DND-41 (cell line): ENCODE measurements around the gene MYLK4.

Source experiments
- ATAC-seq: fragments of 200-7000 bp; cut with Tn5 transposase; 3 replicates; pipeline ENCODE4 v1.9.1; 2021; ENCODE audit warnings: low read depth; ENCODE audit not compliant: insufficient read depth
- DNase-seq: peaks from one replicate; pipeline ENCODE4 v3.0.0-alpha.2; 2020
- H2AFZ ChIP-seq: 2 replicates; pipeline ENCODE4 v1.6.0; 2012; ENCODE audit warnings: low read depth, low read length
- H3K27ac ChIP-seq: 2 replicates; pipeline ENCODE4 v1.5.1; 2012; ENCODE audit warnings: low read length, inconsistent platforms
- H3K27me3 ChIP-seq: fragments of 200-600 bp; sonication (generic); 2 replicates; pipeline ENCODE4 v1.6.0; 2012; ENCODE audit warnings: low read length, mild to moderate bottlenecking, inconsistent platforms; ENCODE audit not compliant: insufficient read depth, poor library complexity
- H3K36me3 ChIP-seq: 2 replicates; pipeline ENCODE4 v1.5.1; 2012; ENCODE audit warnings: low read length, inconsistent platforms; ENCODE audit not compliant: insufficient read depth
- H3K4me1 ChIP-seq: 2 replicates; pipeline ENCODE4 v1.5.1; 2012; ENCODE audit warnings: mild to moderate bottlenecking, low read length; ENCODE audit not compliant: insufficient read depth
- H3K4me2 ChIP-seq: 2 replicates; pipeline ENCODE4 v1.6.0; 2012; ENCODE audit warnings: mild to moderate bottlenecking, moderate library complexity, low read length, inconsistent platforms; ENCODE audit not compliant: insufficient read depth
- H3K4me3 ChIP-seq, 2 experiments: fragments of 200-600 bp in 1 of 2; shearing (Covaris generic) in 1 of 2; 2 replicates each; pipeline ENCODE4 v1.5.1; 2012 to 2016; ENCODE audit warnings: inconsistent platforms in 2 of 2, low read length in 2 of 2, mild to moderate bottlenecking in 2 of 2, low read depth in 1 of 2, moderate library complexity in 1 of 2
- H3K79me2 ChIP-seq: 2 replicates; pipeline ENCODE4 v1.6.0; 2012; ENCODE audit warnings: low read length, inconsistent platforms; ENCODE audit not compliant: insufficient read depth
- H3K9ac ChIP-seq: 2 replicates; pipeline ENCODE4 v1.6.0; 2012; ENCODE audit warnings: low read depth, mild to moderate bottlenecking, inconsistent platforms, low read length, moderate library complexity
- H3K9me3 ChIP-seq: 2 replicates; pipeline ENCODE4 v1.5.1; 2012; ENCODE audit warnings: low read length, moderate library complexity, mild to moderate bottlenecking, inconsistent platforms; ENCODE audit not compliant: insufficient read depth, severe bottlenecking
- H4K20me1 ChIP-seq: 2 replicates; pipeline ENCODE4 v1.6.0; 2012; ENCODE audit warnings: low read length; ENCODE audit not compliant: insufficient read depth
- EZH2 ChIP-seq: IDR thresholded peaks from 3 replicates; pipeline ENCODE4 v1.6.1; 2012; ENCODE audit warnings: borderline replicate concordance, low read depth, mild to moderate bottlenecking, moderate library complexity, low read length, inconsistent platforms; ENCODE audit not compliant: severe bottlenecking
- TF ChIP-seq, protein P1 (sequence below): IDR thresholded peaks from 2 replicates; pipeline ENCODE4 v1.5.1; 2012; ENCODE audit warnings: borderline replicate concordance, low read length, moderate library complexity, mild to moderate bottlenecking; ENCODE audit not compliant: poor library complexity, severe bottlenecking; ENCODE audit errors: extremely low read depth

MYLK4 gene

DNA sequence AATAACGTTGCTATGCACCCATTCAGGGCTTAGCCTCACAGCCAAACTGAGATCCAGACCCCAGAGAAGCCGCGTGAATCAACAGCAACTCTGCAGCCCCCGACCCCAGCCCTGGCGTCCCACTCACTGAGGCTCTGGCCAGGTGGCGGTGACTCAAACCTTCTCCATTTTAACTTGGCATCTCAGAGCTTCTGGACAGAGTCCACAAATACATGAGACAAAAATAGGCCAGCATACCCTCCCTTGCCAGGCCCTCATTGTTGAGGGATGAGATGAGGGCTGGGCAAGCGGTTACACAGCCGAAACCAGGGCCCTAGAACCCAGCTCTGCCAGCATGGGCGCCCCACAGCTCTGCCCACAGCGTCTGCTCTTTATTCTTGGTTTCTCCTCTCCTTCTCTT, 118.4 kb downstream of the MYLK4 start:
- Histone ChIP-seq H3K9ac (no peak overlapping the region), H3K27ac (no peak overlapping the region), H3K79me2 (no peaks in the 10 kb centered on the region), H3K36me3 (no peaks in the 10 kb centered on the region), H3K4me2 (no peak overlapping the region), H4K20me1 (no peaks in the 10 kb centered on the region), H3K27me3 (peaks cover 8% of the 10 kb centered on the region), H3K4me3 (no peak overlapping the region), H2AFZ (no peak overlapping the region), H3K4me1 (peaks cover 7% of the 10 kb centered on the region; the same call in 1 of the 2 replicates), H3K9me3 (no peaks in the 10 kb centered on the region)
- ATAC-seq = no peak
- TF ChIP-seq, protein P1, sequence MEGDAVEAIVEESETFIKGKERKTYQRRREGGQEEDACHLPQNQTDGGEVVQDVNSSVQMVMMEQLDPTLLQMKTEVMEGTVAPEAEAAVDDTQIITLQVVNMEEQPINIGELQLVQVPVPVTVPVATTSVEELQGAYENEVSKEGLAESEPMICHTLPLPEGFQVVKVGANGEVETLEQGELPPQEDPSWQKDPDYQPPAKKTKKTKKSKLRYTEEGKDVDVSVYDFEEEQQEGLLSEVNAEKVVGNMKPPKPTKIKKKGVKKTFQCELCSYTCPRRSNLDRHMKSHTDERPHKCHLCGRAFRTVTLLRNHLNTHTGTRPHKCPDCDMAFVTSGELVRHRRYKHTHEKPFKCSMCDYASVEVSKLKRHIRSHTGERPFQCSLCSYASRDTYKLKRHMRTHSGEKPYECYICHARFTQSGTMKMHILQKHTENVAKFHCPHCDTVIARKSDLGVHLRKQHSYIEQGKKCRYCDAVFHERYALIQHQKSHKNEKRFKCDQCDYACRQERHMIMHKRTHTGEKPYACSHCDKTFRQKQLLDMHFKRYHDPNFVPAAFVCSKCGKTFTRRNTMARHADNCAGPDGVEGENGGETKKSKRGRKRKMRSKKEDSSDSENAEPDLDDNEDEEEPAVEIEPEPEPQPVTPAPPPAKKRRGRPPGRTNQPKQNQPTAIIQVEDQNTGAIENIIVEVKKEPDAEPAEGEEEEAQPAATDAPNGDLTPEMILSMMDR = no peak
- TF ChIP-seq EZH2 = no peak
- no peak for DNase-seq

DNA sequence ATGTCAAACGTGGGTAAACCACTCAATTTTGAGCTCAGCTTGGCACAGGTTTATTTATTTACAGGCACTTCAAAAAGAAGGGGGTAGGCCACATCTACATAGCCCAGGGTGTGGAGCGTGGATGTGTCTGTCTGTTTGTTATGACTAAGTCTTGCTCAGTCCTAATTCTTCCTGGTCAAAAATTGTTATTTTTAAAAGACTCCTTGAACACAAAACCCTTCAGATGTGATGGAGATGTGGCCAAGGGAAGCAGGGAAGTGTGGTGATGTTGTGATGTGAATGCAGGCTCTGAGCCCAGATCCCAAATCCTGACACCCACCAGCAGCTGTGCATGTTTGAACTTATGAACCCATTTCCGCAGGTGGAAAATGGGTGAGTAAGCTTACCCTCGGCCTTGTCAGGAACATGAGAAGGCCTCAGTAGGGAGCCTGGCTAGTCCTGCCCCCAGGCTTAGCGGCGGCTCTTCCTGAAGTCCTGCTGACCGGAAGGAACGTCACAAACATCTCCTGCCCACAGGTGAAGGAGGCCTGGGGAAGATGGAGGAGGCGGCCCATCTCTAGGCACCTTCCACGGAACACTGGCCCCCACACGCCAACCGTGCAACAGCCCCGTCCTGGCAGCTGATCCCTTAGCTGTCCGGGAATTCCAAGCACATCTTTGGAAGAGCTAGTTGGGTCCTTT, 119.7 kb downstream of the MYLK4 start:
- Histone ChIP-seq H3K4me3 (no peak overlapping the region), H3K9ac (no peak overlapping the region)
- ATAC-seq = no peak

DNA sequence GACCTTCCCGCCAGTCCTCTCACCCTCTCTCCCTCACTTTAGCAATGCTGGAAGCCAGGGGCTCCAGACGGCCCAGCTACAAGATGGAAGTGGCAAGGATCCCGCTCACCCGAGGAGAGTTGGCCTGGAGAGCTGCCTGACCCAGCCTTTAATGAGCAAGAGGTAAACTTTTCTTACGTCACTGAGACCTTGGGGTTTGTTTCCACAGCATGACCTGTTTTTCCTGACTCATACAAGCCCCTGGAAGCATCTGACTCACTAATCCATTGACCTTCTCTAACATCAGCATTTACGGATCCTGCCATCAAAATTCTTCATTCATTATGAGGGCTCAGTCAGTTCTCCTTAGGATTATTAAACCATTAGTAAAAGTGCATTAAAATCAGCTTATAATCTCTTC, 120.4 kb downstream of the MYLK4 start:
- Histone ChIP-seq H3K9me3 (no peaks in the 10 kb centered on the region), H4K20me1 (no peaks in the 10 kb centered on the region), H3K9ac (no peak overlapping the region), H3K4me1 (peaks cover 7% of the 10 kb centered on the region; the same call in 1 of the 2 replicates), H3K36me3 (no peaks in the 10 kb centered on the region), H3K79me2 (no peaks in the 10 kb centered on the region), H3K27me3 (peaks cover 4% of the 10 kb centered on the region), H3K4me2 (no peak overlapping the region), H3K4me3 (no peak overlapping the region), H2AFZ (no peak overlapping the region), H3K27ac (no peak overlapping the region)
- TF ChIP-seq EZH2 = no peak
- TF ChIP-seq, protein P1 = no peak
- ATAC-seq = no peak
- no peak for DNase-seq

More for the DNA sequence above, 119.7 kb downstream of the MYLK4 start:
- H3K27ac ChIP-seq = no peak overlapping the region
- no peaks in the 10 kb centered on the region for H3K36me3 ChIP-seq
- no peaks in the 10 kb centered on the region for H4K20me1 ChIP-seq
- no peaks in the 10 kb centered on the region for H3K79me2 ChIP-seq
- H3K9me3 ChIP-seq = no peaks in the 10 kb centered on the region
- TF ChIP-seq EZH2 = no peak
- TF ChIP-seq, protein P1 = no peak
- no peak overlapping the region for H3K4me2 ChIP-seq
- H2AFZ ChIP-seq = no peak overlapping the region
- DNase-seq = no peak
- peaks cover 4% of the 10 kb centered on the region for H3K27me3 ChIP-seq
- H3K4me1 ChIP-seq = peaks cover 7% of the 10 kb centered on the region; the same call in 1 of the 2 replicates

DNA sequence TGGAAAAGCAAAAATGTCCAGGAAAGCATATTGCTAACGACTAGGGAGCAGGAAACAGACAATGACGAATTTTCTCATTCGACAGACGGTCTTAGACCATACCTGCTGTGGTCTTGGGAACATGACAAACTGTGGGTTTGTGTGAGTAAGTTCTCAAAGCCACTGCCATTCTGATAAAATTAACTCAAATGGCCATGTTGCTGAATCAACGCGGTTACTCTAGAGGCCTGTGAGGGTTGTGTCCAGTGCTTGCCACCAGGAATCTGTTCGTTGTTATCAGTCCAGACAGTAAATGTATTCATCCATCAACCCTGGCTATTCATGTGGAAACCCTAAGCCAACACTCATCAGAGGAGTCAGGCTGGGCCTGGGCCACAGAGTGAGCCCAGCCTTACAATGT, 124.3 kb downstream of the MYLK4 start:
- no peaks in the 10 kb centered on the region for H3K36me3 ChIP-seq

More for the DNA sequence above, 124.3 kb downstream of the MYLK4 start:
- no peak for TF ChIP-seq EZH2
- TF ChIP-seq, protein P1 = no peak
- no peak overlapping the region for H3K4me2 ChIP-seq
- H4K20me1 ChIP-seq = no peaks in the 10 kb centered on the region
- H3K79me2 ChIP-seq = no peaks in the 10 kb centered on the region
- no peaks in the 10 kb centered on the region for H3K27me3 ChIP-seq
- no peaks in the 10 kb centered on the region for H3K4me1 ChIP-seq
- H3K9ac ChIP-seq = no peak overlapping the region
- DNase-seq = no peak
- no peak for ATAC-seq
- no peaks in the 10 kb centered on the region for H3K9me3 ChIP-seq
- no peak overlapping the region for H3K4me3 ChIP-seq
- H3K27ac ChIP-seq = no peak overlapping the region
- no peak overlapping the region for H2AFZ ChIP-seq
